K562 (cell line): ENCODE data around the gene WDPCP. TPM values are rescaled to one million over a fixed set of nuclear protein-coding genes. Genes with fewer than 3 reads are reported as not detected.

Experiments used
- CREB1 ChIP-seq, 2 experiments: sonication (generic) in 1 of 2; formaldehyde crosslinking in 1 of 2; IDR thresholded peaks; 2 replicates each; pipeline versions ENCODE4 v1.6.1 to v1.8.0; 2012 to 2022; ENCODE audit warnings: inconsistent platforms in 1 of 2, mild to moderate bottlenecking in 1 of 2, missing genetic modification reagents in 1 of 2, moderate library complexity in 1 of 2
- CREB5 ChIP-seq: fragments of 250-450 bp; sonication (Bioruptor Pico); IDR thresholded peaks from 2 replicates; pipeline ENCODE4 v1.5.0; 2020; ENCODE audit warnings: mild to moderate bottlenecking
- HIVEP1 ChIP-seq: fragments of 250-450 bp; sonication (Bioruptor Pico); IDR thresholded peaks from 2 replicates; pipeline ENCODE4 v1.4.0; 2020; ENCODE audit warnings: mild to moderate bottlenecking
- PCBP1 ChIP-seq: fragments of 200-400 bp; formaldehyde crosslinking; IDR thresholded peaks from 2 replicates; pipeline ENCODE4 v1.6.1; 2018; ENCODE audit warnings: mild to moderate bottlenecking, low read depth, low read length; ENCODE audit not compliant: poor library complexity, severe bottlenecking
- SMAD3 ChIP-seq: fragments of 450-650 bp; formaldehyde crosslinking; conservative IDR thresholded peaks from 2 replicates; pipeline ENCODE4 v1.4.0; 2020; ENCODE audit warnings: mild to moderate bottlenecking
- ZNF280B ChIP-seq: fragments of 250-450 bp; sonication (Bioruptor Pico); IDR thresholded peaks from 2 replicates; pipeline ENCODE4 v1.5.1; 2021; ENCODE audit warnings: mild to moderate bottlenecking
- polyA plus RNA-seq, 8 experiments: library from polyadenylated mRNA; depleted of rRNA in 4 of 8; stranded (reverse) in 5 of 8; unstranded in 3 of 8; fragments of >200 nt; fragmentation: Nextera tagmentation in 2 of 8; fragmentation: Illumina TruSeq in 1 of 8; extraction: Ambion mirVana in 2 of 8; extraction: Trizol in 1 of 8; gene quantifications; 2 replicates each; pipeline versions ENCODE4 v1.2.1 to v1.2.3, GENCODE V29; 2011 to 2014; ENCODE audit warnings: inconsistent platforms in 1 of 8, missing spikeins in 1 of 8
- total RNA-seq, 7 experiments: library from RNA; depleted of rRNA in 6 of 7; stranded (reverse); fragments of >200 nt in 6 of 7; fragmentation: Illumina TruSeq in 2 of 7; extraction: Trizol in 2 of 7; gene quantifications; 2 replicates each; pipeline versions ENCODE4 v1.2.1 to v1.2.3, GENCODE V29; 2011 to 2021; ENCODE audit warnings: low replicate concordance in 1 of 7

The WDPCP gene
- total and polyA plus RNA-seq, 9 of the 15 experiments (the other 6 are each of a cell fraction or from before 2014, with no cell fraction given) = 1.4 to 6.4 (median 5.5) TPM

- no peak for TF ChIP-seq CREB5 (CRISPR knock-in tag)
- no peak for TF ChIP-seq CREB1 (IDR thresholded peaks at IDR 0.05)
- no peak for TF ChIP-seq CREB1 (CRISPR knock-in tag; IDR thresholded peaks at IDR 0.05)
- TF ChIP-seq SMAD3 = no peak
- no peak for TF ChIP-seq ZNF280B (CRISPR knock-in tag)
- TF ChIP-seq HIVEP1 (CRISPR knock-in tag) = no peak
- no peak for TF ChIP-seq PCBP1
Measured at GRCh38 chr2:63544017-63544627, 44.2 kb downstream of the WDPCP start (continued).
